NCI-H526 treated with DMSO at 0.1 percent for 48 hours (cell line): ENCODE data around the gene SMO.
"Not testable (repeated sequence)": the region's sequence is repeated elsewhere in the genome, so short reads cannot be mapped to it uniquely, and the experiment has no call there.

Experiments
- DNase-seq: peaks from one replicate; lab custom pipeline; 2025; lab: John Stamatoyannopoulos, UW

Gene SMO

DNA sequence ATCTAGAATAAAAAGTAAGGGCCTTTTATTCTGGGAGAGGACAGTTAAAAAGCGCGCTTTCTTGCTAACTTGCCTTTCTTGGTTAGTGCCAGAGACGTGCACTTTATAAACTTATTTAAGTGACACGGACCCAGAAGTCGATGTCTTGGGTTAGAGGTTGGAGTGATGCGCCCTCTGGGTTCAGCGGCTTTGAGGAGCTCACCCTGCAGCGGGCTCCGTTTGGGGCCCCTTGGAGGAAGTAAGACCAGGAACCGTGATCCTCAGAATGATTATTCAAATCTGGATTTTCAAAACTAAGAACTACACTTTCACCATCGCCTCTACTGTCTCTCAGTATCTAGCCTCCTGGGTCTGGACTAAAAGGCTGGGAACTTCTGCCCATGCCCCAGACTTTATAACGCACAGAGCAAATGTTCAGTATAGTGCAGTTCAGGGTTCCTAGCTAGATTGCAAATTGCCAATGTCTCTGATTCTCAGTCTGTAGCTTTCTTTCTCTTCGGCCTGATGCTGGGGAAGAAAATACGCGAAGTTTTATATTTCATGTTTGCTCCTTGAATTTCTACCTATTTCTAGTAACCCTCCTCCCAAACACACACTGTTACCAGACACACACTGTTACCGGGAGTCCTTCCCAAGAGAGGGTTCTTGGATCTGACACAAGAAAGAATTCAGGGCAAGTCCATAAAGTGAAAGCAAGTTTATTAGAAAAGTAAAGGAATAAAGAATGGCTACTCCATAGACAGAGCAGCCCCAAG, 18.6 kb upstream of the SMO start:
- no peak for DNase-seq

DNA sequence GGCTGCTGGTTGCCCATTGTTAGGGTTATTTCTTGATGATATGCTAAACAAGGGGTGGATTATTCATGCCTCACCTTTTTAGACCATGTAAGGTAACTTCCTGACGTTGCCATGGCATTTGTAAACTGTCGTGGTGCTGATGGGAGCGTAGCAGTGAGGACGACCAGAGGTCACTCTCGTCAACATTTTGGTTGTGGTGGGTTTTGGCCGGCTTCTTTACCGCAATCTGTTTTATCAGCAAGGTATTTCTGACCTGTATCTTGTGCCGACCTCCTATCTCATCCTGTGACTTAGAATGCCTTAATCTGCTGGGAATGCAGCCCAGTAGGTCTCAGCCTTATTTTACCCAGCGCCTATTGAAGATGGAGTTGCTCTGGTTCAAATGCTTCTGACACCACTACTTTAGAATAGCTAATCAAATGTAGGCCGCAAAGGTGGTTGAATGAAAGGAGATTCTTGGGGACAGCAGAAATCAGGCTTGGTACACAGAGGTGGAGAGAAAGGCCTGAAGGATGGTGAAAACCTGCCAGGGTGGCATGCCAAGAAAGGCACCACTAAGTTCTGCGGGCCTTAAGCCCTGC, 17.9 kb upstream of the SMO start:
- DNase-seq, result no peak

DNA sequence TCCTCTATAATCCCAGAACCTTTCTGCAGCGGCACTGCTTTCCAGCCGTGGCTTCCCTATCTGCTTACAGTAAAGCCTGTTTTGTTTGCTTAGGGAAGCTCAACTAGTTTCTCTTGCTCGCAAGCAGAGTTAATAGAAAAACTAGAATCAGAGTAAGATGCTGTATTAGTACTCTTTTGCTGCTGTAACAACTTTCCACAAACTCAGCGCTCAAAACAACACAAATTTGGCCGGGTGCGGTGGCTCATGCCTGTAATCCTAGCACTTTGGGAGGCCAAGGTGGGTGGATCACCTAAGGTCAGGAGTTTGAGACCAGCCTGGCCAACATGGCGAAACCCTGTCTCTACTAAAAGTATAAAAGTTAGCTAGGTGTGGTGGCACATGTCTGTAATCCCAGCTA, 14.6 kb upstream of the SMO start:
- DNase-seq, result not testable (repeated sequence)

DNA sequence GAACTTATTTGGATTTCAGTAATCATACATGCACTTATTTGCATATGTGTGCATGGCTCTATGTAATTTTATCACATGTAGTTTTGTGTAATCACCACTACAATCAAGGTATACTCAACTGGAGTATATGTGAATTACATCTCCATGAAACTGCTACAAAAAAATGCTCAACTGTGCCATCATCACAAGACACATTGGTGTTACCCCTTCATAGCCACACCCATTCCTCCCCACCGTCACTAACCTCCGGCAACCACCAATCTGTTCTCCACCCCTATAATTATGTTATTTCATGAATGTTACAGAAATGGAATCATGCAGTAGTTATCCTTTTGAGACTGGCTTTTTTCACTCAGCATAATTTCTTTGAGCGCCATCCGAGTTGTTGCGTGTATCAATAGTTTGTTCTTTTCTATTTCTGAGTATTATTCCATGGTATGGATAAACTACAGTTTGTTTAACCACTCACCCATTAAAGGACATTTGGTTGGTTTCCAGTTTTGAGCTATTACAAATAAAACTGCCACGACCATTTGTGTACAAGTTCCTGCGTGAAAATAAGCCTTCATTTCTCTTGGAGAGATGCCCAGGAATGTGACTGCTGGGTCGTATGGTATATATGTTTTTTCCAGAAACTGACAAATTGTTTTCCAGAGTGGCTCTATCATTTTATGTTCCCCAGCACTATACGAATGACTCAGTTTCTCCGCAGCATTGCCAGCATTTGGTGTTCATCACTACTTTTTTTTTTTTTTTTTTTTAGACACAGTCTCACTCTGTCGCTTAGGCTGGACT, 11.3 kb upstream of the SMO start:
- peak; percentile 34 for DNase-seq

DNA sequence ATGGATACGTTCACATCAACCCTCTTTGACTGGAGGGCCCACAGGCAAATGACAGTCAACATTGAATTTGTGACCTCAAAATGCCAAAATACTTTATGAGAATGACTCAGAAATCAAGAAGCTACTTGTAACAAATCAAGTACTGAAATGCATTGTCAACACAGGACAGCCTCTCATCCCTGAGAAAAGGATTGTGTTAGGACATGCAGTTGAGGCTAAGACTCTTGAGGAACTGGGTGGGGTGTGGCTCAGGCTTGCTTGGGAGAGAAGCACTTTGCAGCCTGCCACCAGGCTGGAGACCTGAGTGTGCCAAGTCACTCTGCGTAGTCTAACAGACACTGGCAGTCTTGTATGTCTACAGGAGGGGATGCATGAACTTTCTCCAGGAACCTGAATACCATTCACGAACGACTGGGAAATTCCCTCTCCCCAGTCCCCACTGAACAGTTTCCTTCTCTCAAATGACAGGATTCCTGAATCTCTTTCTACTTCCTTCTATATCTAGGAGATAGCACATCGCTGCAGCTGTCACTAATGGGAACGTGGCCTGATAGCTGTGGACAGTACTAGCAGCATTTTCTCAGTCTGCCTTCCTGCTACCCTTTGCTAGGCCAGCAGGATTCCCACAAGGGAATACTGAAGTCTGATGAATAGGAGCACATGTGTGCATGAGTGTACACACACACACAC, 3.3 kb upstream of the SMO start:
- DNase-seq, result no peak

DNA sequence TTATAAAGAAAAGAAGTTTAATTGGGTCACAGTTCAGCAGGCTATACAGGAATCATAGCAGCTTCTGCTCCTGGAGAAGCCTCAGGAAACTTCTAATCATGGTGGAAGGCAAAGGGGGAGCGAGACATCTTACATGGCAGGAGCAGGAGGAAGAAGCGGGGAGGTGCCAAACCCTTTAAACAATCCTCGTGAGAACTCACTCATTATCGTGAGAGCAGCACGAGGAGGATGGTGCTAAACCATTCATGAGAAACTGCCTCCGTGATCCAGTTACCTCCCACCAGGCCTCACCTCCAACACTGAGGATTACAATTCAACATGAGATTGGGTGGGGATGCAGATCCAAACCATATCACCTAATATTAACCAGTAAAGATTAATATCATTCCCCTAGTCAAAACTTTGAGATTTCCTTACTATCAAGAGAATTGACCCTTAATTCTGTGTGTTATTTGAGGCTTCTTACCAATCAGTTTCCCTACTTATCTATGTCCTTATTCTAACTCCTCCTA, 1.6 kb upstream of the SMO start:
- DNase-seq, result no peak

DNA sequence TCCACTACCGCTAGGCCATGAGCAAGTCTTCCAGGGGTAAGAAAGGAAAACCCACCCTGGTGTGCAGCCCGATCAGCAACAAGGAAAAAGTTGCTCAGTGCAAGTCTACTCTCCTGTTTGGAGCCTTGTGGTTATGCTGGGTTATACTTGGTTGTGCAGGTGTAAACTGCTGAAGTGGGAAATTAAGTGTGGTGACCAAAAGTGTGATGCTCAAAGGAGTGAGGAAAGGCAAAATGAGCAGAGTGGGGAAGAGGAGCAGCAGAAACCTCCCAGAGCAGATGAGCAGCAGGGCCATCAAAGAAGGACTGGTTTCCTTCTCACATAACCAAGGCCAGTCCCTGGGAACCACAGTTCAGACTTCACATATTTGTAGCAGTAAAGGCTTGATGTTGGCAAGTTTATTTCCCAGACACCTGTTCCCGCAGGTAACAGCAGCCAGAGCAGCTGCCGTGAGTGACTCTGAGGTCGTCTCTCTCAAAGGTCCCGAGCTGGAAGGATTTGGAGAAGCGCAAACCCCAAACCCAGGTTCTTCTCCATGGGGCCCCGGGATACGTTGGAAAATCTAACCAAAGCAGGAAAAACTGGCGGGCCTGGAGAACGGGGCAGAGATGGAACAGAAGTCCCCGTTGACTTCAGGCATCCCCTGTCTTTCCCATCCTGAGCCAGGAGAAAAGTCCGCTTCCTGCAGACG, 607 bp upstream of the SMO start:
- no peak for DNase-seq

DNA sequence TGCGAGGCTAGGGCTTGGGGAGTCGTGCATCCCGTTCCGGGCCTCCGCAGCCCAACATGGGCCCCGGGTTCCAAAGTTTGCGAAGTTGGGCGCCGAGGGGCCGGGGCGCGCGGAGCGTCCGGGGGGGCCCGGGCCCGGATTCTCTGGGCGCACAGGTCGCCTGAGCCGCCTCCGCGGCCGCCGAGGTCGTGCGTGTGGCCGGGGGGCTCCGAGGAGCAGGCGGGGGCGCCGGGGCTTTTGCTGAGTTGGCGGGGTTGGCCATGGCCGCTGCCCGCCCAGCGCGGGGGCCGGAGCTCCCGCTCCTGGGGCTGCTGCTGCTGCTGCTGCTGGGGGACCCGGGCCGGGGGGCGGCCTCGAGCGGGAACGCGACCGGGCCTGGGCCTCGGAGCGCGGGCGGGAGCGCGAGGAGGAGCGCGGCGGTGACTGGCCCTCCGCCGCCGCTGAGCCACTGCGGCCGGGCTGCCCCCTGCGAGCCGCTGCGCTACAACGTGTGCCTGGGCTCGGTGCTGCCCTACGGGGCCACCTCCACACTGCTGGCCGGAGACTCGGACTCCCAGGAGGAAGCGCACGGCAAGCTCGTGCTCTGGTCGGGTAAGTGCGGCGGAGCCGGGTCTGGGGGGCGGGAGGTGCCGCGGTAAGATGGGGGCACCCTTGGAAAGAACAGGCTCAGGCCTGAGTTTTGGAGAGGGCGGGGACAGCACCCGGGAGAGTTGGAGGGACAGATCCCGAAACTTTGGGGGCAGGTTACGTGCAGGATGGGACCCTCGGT, 643 bp downstream of the SMO start:
- no peak for DNase-seq

DNA sequence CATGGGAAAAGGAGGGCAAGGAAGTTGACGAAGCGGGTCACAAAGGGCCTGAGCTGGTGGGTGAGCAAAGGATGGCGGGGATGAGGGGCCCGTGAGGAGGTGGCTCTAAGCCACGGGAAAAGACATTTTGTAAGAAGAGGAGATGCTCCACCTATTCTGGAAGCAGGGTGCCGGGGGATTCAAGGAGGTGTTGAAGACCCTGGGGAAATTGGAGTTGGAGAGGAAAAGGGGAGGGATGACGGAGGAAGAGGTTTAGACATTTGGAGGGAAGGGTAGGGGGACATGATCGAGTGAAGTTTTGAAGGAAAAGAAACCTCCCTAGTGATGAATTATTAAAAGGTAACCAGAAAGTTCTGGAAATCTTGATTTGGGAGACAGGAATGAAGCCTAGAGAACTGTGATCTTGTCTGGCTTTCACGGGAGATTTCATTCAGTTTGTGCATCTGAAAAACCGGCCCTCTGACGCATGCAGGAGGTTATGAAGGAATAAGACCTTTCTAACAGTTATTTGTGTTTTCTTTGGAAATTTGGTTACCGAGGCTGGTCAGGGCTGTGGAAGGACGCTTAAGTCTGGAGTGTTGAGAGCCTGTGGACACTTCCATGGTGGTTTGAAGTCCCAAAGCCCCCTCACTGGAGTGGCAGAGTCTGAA, 1.4 kb downstream of the SMO start:
- no peak for DNase-seq

DNA sequence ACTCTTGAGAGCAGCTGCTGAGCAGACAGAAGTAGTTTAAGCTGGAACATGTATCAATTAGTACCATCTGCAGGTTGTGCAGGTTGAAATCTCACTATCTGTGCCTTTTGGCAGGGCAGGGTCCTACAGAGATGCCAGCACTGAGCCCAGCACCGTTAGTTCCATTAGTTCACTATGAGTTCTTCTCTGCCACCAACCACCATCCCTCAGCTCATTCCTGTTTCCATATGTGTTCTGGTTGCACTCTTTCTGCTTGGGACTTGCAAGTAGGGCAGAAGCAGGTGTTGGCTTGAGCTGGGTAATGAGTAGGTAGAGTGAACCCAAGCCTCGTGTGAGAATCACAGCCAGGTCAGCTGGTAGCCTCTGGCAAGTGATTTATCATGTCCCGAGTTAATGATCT, 2.8 kb downstream of the SMO start:
- DNase-seq, result no peak

DNA sequence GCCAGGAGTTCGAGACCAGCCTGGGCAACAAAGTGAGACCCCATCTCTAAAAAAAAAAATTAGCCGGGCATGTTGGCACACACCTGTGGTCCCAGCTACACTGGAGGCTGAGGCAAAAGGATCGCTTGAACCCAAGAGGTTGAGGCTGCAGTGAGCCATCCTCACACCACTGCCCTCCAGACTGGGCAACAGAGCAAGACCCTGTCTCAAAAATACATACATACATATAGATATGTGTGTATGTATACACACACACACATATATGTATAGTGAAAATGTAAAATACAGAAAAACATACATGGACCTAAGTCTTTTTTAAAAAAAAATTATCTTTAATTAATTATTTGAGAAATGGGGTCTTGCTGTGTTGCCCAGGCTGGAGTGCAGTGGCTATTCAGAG, 5.5 kb downstream of the SMO start:
- no peak for DNase-seq

DNA sequence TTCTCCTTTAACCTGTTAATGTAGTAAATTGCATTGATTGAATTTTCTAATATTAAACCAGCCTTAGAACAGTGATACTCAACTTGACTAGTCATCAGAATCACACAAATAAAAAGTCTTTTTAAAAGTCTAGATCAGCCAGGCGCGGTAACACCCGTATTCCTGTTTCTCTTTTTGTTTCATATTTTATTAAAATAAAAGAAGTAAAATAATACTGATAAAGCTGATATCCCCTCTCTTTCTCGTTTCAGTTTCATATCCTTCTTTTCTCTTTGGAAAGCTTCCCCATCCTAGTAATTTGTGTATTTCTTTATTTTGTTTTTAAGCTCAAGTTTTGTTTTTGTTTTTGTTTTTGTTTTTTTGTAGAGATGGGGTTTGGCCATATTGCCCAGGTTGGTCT, 9.3 kb downstream of the SMO start:
- no peak for DNase-seq

DNA sequence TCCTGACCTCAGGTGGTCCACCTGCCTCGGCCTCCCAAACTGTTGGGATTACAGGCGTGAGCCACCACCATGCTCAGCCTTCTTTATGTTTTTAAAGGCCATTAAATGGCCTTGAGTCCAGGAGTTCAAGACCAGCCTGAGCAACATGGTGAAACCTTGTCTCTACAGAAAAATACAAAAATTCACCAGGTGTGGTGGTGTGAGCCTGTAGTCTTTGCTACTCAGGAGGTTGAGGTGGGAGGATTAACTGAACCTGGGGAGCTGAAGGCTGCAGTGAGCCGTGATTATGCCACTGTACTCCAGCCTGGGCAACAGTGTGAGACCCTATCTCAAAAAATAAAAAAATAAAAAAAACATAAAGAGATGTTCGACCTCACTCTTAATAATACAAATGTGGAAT, 11.0 kb downstream of the SMO start:
- no peak for DNase-seq

DNA sequence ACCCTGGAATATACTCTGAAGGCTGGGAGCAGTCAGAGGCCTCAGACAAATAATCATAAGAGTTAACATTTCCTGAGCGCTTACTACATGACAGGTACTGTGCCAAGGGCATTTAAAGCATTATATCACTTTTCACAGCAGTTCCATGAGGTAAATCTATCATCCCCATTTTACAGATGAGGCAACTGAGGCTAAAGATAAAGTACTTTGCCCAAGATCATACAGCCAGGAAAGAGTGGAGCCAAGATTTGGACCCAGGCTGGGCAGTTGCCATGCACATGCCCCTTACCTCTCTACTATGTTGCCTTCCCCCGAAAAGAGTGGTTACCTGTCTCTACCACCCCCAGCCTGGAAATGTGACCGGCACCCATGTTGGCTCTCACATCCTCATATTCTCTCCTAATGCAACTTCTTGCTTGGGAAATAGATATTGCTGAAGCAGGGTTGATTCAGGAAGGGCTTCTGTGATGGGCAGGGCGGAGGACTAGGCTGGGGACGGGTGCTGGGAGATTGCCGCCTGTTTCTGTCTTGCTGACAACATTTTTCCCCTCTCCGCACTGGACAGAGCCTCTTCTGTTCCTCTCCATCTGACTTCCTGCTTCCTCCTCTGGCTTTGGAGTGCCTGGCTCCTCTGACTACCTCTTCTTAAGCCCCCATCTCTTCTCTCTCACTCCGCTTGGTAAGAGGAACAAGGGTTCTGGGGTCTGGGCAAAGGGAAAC, 13.8 kb downstream of the SMO start:
- no peak for DNase-seq

DNA sequence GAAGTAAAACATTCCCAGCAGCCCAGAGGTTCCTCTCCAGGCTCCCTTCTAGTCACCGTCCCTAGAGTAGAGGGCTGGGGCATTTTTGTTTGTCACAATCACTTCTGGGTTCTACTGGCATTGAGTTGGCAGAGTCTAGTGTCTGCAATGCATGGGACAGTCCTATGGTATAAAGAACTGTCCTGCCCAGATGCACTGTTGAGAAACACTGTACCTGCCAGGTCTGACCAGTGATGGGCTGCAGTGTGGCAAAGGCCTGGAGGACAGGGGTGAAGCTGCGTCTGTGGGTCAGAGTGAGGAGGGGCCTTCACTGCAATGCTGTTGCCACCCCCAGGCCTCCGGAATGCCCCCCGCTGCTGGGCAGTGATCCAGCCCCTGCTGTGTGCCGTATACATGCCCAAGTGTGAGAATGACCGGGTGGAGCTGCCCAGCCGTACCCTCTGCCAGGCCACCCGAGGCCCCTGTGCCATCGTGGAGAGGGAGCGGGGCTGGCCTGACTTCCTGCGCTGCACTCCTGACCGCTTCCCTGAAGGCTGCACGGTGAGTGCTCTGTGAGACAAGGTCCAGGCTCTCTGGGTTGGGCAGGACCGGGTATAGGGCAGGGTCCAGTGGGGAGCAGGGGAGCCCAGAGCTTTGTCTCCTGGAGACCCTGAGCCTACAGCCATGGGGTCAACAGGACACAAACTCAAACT, 14.8 kb downstream of the SMO start:
- no peak for DNase-seq

DNA sequence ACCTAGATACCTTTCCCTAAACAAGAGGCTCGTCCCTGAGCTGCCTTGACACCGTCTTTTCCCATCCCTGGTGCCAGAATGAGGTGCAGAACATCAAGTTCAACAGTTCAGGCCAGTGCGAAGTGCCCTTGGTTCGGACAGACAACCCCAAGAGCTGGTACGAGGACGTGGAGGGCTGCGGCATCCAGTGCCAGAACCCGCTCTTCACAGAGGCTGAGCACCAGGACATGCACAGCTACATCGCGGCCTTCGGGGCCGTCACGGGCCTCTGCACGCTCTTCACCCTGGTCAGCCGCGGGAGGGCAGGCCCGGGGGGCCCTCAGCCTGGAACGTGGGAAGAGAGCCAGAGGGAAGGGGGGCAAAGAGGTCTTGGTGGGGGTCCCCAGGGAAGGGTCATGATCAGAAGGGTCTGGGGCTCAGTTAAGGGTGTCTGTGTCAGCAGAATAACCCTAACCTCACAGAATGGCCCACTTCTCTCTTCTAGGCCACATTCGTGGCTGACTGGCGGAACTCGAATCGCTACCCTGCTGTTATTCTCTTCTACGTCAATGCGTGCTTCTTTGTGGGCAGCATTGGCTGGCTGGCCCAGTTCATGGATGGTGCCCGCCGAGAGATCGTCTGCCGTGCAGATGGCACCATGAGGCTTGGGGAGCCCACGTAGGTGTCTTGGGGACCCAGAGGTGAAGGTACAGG, 16.8 kb downstream of the SMO start:
- no peak for DNase-seq

DNA sequence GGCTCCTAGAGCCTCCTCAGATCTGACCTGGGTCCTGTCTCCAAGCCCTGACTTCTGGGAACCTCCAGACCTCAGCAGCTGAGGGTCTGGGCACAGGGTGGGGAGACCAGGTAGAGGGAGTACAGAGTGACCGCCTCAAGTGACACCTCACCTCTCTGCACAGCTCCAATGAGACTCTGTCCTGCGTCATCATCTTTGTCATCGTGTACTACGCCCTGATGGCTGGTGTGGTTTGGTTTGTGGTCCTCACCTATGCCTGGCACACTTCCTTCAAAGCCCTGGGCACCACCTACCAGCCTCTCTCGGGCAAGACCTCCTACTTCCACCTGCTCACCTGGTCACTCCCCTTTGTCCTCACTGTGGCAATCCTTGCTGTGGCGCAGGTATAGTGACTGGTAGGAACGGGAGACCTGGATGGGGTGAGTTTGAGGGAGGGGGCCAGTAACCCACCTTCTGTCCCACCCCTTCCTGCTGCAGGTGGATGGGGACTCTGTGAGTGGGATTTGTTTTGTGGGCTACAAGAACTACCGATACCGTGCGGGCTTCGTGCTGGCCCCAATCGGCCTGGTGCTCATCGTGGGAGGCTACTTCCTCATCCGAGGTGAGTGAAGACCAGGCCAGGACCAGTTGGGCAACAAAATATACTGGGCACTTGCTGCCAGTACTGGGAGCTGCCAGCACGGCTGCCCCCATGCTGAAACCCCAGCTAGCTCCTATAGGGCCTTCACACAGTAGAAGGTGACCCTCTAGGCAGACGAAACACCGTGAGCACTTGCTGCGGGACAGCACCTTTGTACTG, 17.8 kb downstream of the SMO start:
- DNase-seq, result no peak

DNA sequence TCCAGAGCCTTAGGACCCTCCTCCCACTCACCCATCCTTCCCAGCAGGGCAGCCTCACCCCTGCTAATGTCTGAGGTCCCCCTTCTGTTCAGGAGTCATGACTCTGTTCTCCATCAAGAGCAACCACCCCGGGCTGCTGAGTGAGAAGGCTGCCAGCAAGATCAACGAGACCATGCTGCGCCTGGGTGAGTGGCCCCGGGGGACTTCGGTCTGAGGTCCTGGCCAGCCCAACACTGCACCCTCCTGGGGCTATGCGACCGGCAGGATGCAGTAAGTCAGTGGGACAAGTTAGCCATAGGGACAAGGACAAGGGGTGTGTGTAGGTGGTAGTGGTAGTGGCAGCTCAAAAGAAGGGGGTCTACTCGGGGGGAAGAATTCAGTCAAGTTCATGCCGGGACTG, 20.2 kb downstream of the SMO start:
- no peak for DNase-seq
